SKM-1 (cell line): Measurements from ENCODE around the gene LGALS7B.
"Not testable (repeated sequence)": the region's sequence is repeated elsewhere in the genome, so short reads cannot be mapped to it uniquely, and the experiment has no call there.

Experiments
- DNase-seq: peaks from one replicate; lab custom pipeline; 2025; ENCODE audit not compliant: unreplicated experiment; lab: John Stamatoyannopoulos, UW

LGALS7B gene

DNA sequence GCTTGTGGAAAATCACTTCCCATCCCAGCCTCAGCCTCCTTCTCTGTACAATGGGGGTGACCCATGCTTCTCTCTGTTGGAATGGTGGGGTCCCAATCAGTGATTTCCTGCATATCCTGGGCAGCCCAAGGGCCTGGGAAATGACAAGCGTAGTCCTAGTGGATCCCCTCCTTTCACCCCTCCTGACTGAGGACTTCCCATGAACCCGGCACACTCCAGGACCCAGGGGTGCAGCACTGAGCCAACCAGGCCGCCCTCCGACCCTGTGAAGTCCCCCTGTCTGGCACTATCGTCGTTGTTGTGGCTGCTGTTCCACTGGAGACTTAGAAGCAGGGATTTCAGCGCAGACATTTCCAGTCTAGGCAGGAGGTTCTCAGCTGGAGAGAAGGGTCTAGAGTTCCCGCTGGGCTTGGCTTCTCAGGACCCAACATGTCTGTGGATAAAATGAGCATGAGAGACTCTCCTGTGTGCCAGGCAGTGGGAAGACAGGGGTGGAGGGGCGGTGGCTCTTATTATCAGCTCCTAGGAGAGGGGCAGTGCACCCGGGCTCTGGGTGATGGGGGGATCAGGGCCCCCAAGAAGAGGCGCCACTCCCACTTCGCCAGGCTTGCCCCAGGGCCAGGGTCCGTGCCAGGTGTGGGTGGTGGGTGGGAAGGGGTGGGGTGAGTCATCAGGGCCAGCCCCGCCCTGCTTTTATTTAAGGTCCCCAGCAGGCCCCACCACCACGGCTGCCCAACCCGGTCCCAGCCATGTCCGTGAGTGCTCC, at the start of gene LGALS7B:
Gene LGALS7B, plus strand, starts transcription at position 723 of the 766 bp plus-strand sequence. Its CDS starts 27 bp downstream, at position 750.
- DNase-seq = no peak

DNA sequence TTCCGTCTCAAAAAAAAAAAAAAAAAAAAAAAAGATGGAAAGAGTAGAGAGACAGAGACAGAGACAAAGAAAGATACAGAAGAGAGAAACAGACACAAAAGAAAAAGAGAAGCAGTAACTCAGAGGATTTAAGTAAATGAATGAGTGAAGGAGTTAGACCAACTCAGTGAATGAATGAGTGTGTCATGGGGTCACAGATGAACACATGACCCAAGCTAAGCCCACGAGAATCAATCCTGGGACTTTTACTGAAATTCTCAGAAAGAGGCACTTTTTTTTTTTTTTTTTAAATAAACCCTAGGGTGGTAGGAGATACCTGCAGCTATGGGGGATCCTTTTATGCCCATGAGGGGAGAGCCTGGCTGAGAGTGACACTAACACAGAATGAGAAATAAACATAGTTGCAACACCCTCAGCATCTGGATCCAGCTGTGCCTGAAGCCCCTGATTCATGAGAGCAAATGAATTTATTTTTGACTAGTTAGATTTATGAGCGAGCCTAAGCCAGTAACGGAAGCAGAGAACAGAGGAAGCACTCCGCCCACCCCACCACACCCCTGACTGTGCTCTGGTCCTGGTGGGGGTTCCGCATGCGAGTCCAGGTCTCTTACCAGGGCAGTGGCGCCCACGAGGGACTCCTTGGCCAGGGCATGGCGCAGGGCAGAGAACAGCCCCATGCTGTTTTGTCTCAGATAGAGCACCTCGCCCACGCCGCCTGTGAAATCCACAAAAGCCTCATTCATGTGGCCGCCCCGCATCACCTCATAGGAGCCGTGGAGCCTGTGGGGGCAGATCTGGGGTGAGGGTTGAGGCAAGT, 49.4 kb upstream of the LGALS7B start:
- no peak for DNase-seq

DNA sequence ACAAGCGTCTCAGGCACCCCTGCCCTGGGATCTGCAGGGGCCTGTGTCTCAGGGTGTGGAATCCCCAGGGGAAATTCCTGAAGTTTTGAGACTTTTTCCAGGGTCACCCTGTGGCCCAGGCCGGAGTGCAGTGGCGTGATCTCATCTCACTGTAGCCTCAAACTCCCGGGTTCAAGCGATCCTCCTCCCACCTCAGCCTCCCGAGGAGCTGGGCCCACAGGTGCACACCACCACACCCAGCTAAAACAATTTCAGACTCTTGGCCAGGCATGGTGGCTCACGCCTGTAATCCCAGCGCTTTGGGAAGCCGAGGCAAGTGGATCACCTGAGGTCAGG, 48.8 kb upstream of the LGALS7B start:
- DNase-seq = no peak

DNA sequence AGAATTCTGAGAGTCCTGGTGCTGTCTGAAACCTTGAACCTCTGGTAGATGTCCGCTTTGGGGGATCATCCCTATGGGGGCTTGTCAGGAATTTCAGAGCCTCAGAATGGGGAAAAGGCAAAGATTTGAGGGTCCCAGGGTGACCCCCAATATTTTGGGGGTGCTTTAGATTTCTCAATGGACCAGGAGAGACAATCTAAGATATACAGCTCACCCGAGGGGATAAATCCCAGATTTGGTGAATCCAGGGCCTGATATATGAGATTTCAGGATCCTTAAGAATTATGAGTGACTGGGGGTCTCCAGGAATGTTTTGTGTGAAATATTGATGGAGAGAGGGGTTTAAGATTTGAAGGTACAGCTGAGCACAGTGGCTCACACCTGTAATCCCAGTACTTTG, 48.1 kb upstream of the LGALS7B start:
- DNase-seq = no peak

DNA sequence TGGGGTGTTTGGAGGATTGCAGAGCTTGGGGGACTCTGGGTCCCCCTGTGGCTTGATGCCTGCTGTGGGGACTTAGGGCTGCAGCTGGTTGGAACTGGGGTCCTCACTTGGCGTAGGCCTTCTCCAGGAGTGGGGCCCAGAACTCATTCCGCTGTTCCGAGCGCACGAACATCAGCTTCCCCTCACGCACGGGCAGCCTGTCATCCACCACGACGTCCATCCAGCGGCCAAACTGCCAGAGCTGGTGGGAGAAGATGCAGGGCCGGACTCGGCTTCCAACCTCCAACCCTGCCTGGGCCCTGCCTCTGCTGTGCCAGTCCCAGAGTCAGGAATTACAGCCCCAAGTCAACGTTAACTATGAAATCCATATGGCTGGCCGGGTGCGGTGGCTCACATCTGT, 47.3 kb upstream of the LGALS7B start:
- no peak for DNase-seq

DNA sequence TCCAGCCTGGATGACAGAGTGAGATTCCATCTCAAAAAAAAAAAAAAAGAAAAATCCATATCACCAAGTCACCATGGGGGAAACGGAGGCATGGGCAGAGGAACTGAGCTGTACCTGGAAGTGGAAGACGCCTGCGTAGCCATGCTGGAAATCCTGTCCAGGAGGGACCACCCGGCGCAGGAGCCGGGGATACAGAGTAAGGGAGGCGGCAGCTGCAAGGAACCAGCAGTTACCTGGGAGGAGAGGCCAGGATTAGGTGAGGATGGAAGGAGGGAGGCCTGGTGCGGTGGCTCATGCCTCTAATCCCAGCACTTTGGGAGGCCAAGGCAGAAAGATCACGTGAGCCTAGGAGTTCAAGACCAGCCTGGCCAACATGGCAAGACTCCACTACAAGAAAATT, 46.7 kb upstream of the LGALS7B start:
- no peak for DNase-seq

DNA sequence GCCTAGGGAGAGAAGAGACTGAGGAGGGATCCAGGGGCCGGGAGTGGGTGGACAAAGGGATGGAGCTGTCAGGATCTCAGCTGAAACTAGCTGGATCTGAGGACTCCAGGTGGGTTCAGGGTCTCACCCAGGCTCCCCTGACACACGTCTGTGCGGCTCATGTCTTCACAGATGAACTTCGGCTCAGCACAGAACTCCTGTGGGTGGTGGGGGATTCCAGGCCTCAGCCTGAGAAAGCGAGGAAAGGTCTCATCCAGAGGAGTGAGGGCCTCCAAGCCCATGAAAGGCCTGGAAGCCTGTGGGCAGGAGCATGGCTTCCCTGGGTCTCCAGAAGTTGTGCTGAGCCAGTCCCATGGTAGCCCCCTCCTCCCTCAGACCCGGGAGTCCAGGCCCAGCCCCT, 46.1 kb upstream of the LGALS7B start:
- DNase-seq = no peak

DNA sequence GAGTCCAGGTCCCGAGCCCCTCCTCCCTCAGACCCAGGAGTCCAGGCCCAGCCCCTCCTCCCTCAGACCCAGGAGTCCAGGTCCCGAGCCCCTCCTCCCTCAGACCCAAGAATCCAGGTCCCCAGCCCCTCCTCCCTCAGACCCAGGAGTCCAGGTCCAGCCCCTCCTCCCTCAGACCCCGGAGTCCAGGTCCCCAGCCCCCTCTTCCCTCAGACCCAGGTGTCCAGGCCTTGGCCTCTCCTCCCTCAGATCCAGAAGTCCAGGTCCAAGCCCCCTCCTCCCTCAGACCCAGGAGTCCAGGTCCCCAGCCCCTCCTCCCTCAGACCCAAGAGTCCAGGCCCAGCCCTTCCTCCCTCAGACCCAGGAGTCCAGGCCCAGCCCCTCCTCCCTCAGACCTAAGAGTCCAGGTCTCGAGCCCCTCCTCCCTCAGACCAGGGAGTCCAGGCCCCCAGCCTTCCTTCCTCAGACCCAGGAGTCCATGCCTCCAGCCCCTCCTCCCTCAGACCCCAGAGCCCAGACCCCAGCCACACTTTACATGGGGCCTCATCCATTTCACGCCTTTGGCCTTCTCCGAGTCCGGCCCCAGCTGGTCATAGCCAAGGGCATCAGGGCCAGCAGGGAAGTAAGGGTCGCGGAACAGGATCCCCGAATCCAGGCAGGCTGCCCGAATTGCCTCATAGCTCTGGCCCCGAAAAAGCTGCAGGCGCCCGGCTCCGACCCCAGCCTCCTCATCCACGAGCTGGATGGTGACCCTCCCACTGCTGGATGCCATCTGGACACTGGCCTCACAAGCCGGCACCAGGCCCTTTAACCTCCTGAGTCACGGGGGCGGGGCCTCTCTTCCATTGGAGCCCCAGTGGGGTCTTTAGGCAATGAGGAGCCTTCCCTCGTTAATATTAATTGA, 45.4 kb upstream of the LGALS7B start:
- no peak for DNase-seq

DNA sequence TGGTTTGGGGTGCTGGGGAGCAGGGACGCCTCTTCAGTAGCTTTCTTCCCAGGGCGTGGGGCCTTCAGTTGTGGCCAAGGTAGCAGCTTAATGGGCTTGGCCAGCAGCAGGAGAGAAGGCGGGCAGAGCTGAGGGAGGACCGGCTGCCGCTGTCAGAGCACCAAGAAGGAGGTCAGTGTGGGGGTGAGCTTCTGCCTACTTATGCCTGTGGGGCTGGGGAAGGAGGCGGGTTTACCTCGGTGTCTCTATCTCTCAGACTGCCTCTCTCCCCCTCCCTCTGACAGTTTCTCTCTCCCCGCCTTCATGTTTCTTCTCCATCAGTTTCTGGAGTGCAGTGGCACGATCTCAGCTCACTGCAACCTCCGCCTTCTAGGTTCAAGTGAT, 44.7 kb upstream of the LGALS7B start, which contains the start of gene CAPN12:
Gene CAPN12, minus strand, starts transcription at position 177 of the 384 bp plus-strand sequence. CDS start 309 bp downstream, outside the sequence.
- no peak for DNase-seq

DNA sequence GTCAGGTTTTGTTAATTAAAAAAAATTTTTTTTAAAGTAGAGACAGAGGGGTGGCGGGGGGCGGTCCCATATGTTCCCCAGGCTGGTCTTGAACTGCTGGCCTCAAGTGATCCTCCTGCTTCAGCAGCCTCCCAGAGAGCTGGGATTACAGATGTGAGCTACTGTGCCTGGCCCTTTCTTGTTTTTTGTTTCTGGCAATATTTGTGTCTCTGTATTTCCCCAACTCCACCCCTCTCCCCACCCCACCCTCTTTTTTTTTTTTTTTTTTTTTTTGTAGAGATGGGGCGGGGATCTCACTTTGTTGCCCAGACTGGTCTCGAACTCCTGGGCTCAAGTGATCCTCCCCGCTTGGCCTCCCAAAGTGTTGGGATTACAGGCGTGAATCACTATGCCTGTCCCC, 44.1 kb upstream of the LGALS7B start:
- DNase-seq = no peak

DNA sequence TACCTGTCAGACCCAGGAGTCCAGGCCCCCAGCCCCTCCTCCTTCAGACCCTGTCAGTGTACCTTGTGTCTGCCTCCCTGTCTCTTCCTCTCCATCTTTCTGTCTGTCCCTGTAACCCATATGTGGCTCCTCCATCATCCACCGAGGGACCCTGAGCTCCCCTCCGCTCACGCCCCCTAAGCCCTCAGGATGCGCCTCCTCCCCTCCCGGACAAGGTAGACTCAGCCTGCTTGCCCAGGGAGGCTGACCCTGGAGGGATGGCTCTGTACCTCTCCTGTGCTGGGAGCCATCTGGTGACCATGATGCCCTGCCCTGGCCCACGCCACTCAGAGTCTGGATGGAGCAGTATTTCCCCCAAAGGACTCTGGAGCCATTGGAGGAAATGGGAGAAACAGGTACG, 43.7 kb upstream of the LGALS7B start:
- DNase-seq = no peak

DNA sequence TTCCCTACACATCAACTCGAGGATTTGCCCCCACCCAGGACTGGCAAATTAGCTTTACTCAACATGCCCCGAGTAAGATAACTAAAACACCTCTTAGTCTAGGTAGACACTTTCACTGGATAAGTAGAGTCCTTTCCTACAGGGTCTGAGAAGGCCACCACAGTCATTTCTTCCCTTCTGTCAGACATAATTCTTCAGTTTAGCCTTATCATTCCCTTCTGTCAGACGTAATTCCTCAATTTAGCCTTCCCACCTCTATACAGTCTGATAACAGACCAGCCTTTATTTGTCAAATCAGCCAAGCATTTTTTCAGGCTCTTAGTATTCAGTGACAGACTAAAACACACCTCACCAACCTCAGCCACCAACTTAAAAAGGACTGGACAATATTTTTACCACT, 35.2 kb upstream of the LGALS7B start:
- DNase-seq = not testable (repeated sequence)

DNA sequence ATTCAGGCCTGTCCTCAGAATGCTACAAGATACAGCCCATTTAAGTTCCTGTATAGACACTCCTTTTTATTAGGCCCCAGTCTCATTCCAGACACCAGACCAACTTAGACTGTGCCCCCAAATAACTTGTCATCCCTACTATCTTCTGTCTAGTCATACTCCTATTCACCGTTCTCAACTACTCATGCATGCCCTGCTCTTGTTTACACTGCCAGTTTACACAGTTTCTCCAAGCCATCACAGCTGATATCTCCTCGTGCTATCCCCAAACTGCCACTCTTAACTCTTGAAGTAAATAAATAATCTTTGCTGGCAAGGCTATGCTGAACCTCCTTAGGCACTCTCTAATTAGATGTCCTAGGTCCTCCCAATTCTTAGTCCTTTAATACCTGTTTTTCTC, 34.8 kb upstream of the LGALS7B start:
- DNase-seq = not testable (repeated sequence)

DNA sequence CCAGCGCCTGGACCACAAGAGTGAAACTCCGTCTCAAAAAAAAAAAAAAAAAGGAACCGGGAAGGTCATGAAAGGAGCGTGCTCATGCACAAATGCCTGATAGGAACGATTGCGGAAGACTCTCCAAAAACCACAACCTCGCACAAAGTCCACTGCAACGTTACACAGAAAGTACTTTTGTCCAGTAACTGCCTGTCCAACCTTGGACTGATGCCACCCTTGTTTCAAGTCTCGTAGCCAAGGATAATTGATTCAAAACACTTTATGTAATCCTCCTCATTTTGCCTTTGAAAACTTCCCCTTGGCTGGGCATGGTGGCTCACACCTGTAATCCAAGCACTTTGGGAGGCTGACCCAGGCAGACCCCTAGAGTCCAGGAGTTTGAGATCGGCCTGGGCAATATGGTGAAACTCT, 29.4 kb upstream of the LGALS7B start:
- DNase-seq = peak; percentile 72

DNA sequence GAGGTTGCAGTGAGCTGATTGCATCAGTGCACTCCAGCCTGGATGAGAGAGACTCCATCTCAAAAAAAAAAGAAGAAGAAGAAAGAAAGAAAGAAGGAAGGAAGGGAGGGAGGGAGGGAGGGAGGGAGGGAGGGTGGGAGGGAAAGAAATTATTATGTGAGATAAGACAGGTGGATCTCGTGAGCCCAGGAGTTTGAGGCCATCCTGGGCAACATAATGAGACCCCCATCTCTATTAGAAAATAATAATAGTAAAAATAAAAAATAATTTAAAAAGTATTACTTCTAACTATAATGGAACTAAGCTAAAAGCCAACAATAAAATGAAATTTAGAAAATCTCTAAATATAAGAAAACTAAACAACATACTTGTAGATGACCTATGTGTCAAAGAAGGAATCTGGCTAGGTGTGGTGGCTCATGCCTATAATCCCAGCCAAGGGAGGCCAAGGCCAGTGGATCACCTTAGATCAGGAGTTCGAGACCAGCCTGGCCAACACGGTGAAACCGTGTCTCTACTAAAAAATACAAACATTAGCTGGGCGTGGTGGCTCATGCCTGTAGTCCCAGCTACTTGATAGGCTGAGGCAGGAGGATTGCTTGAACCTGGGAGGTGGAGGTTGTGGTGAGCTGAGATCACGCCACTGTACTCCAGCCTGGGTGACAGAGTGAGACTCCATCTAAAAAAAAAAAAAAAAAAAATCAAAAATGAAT, 28.0 kb upstream of the LGALS7B start:
- not testable (repeated sequence) for DNase-seq

DNA sequence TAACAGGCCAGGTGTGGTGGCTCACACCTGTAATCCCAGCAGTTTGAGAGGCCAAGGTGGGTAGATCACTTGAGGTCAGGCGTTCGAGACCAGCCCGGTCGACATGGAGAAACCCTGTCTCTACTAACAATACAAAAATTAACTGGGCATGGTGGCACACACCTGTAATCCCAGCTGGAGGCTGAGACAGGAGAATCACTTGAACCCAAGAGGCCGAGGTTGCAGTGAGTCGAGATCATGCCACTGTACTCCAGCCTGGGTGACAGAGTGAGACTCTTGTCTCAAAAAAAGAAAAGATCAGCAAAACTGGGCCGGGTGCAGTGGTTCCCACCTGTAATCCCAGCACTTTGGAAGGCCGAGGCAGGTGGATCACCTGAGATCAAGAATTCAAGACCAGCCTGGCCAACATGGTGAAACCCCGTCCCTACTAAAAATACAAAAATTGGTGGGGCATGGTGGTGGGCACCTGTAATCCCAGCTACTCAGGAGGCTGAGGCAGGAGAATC, 27.1 kb upstream of the LGALS7B start:
- DNase-seq = not testable (repeated sequence)

DNA sequence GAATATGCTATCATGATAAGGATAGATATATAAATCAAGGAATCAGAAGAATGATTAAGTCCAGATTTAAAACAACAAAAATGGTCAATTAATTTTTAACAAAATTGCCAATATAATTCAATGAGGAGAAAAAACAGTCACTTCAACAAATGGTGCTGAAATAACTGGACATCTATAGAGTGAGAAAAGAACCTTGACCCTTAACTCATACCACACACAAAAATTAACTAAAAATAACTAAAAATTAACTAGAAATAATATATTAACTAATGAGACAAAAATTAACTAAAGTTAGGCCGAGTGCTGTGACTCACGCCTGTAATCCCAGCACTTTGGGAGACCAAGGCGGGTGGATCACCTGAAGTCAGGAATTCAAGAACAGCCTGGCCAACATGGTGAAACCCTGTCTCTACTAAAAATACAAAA, 25.2 kb upstream of the LGALS7B start:
- no peak for DNase-seq

DNA sequence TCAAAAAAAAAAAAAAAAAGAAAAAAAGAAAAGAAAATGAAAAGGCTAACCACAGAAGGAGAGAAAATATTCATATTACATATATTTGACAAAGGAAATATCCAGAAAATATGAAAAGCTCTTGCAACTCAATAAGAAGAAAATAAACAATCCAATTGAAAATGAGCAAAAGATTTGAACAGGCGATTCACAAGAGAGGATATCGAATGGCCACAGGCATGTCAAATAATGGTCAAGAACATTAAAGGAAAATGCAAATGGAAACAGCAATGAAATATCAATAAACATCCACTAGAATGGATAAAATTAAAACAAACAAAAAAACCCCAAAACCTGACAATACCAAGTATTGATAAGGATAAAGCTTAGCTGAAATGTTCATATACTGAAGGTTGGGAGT, 23.8 kb upstream of the LGALS7B start:
- no peak for DNase-seq

DNA sequence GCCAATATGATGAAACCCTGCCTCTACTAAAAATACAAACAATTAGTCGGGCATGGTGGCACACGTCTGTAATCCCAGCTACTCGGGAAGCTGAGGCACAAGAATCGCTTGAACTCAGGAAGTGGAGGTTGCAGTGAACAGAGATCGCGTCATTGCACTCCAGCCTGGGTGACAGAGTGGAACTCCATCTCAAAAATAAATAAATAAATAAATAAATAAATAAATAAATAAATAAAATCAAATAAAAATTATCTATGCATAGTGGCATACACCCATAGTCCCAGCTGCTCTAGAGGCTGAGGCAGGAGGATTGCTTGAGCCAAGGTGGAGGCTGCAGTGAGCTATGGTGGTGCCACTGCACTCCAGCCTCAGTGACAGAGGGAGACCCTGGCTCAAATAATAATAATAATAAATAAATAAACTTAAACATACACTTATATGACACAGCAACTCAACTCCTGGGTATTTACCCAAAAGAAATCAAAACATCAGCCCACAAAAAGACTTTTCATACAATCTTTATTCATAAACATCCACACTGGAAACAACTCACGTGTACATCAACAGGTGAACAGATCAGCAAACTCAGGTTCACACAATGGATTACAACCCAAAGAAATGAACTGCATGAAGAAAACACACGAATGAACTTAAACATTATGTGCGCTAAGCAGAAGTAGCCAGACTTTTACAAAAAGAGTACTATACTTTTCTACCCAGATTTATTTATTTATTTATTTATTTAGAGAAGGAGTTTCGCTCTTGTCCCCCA, 22.5 kb upstream of the LGALS7B start:
- no peak for DNase-seq
